WI38 (cell line): ENCODE measurements around the gene ZNF598.

Experiments used
- H3K4me3 ChIP-seq: 2 replicates; pipeline ENCODE4 v1.5.1; 2011; ENCODE audit warnings: low read depth, mild to moderate bottlenecking, control low read depth, low read length
- CTCF ChIP-seq: IDR thresholded peaks from 2 replicates; pipeline ENCODE4 v1.5.1; 2012; ENCODE audit warnings: low read depth, mild to moderate bottlenecking, control low read depth, low read length

ZNF598 gene

DNA sequence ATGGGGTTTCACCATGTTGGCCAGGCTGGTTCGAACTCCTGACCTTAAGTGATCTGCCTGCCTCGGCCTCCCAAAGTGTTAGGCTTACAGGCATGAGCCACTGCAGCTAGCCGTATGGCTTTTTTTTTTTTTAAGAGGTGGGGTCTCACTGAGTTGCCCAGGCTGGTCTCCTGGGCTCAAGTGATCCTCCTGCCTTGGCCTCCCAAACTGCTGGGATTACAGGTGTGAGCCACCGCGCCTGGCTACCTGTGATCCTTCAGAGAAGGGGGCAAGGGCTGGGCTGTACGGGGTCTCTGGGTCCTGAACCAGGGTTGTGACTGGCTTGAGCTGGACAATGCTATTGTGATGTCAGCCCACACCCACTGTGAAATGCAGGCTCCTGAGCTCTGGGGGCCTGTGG is 43.2 kb downstream of the ZNF598 start, which contains the start of gene RNF151:
RNF151 (plus strand) TSS at position 397 of the 400 bp plus-strand sequence. CDS start 26 bp downstream, outside the sequence.
- no peak for TF ChIP-seq CTCF
- peak within 1 kb of the TSS; percentile 96 for H3K4me3 ChIP-seq

- no peak for TF ChIP-seq CTCF
- H3K4me3 ChIP-seq, result peak overlapping the region; percentile 96
Measured at GRCh38 chr16:1965396-1966001, 44.1 kb downstream of the ZNF598 start.

DNA sequence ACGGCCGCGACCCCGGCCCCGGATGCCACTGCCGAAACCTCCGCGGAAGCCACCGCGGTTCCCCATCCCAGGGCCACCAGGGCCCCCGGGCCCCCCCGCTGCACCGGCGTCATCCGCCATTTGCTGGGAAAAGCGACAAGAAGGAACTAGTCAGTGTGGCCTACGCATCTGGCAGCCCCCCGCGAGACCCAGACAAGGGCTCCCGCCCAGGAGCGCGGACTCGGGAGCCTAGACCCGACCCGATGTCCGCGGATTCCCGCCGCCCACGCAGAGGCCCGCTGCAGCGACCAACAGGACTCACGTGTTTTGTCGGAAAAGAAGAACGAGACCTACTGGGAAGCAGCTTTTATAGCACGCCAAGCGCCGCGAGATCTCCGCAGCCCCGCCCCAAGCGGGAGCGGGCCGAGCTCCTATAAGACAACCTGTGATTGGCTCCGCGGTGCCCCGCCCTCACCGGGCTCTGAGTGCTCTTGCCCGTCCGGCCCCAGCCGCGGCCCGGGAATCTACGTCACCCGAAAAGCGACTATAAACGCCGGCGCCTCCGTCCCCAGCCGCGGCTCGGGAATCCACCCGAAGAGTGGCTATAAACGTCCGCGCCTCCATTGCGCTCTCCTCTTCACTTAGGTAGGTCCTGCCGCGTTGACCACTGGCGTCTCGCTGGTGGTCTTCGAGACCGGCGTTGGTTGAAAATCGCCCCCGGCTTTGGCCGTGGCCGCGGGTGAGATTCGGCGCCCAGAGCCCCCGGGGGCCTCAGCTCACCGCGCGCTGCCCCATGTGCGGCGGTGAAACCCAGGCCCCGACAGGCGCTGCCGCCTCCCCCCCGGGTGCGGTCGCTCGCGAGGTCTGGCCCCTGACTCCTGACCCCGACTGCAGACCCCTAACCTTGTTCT is 44.9 kb downstream of the ZNF598 start, which contains the start of gene RPS2:
RPS2 (minus strand) TSS at position 321 of the 890 bp plus-strand sequence; CDS start at position 120, 201 bp downstream.
- no peak for TF ChIP-seq CTCF
- peak within 1 kb of the TSS; percentile 96 for H3K4me3 ChIP-seq

DNA sequence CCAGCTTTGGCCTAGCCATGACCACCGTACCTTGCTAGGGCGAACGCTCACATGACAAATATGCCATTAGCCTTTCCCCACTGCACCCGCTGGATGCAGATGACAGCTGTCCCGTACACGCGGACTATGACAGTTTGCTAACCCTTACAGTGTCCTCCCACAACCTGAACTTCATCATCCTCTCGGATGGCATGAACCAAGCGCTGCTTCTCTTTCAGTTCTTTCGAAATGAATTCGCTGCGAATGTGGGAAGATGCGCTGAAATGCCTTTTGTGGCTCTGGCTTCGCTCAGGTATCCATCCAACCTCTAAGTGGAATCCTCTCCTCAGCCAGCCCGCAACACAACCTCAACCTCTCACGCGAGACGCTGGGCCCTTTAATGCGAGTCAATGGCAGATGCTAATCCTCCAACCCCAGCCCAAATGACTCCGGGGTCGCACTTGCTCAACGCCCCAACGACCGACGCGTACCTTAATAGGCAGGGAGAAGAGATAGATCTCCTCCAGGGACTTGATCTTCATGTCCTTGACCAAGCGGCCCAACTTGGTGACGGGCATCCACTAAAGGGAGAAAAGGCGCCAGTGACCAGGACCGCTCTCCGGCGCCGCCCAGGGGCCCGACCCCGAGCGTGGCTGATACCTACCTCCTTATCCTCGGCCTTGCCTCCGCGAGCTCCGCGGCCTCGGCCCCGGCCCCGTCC is 45.7 kb downstream of the ZNF598 start:
- H3K4me3 ChIP-seq, result peak overlapping the region; percentile 96
- TF ChIP-seq CTCF, result no peak

- peak overlapping the region; percentile 96 for H3K4me3 ChIP-seq
Measured at GRCh38 chr16:1962161-1963153, 47.2 kb downstream of the ZNF598 start.

GRCh38 chr16:1961651-1962067 is 48.0 kb downstream of the ZNF598 start:
- no peak overlapping the region for H3K4me3 ChIP-seq
- no peak for TF ChIP-seq CTCF
